Naive thymus-derived CD4-positive, alpha-beta T cell (primary cell): Measurements from ENCODE around the gene CAMTA1. TPM values are rescaled to one million over a fixed set of nuclear protein-coding genes. Genes with fewer than 3 reads are reported as not detected.

ENCODE experiments used
- ATAC-seq: fragments of 150-1000 bp; cut with Tn5 transposase; 2 replicates; pipeline ENCODE4 v1.10.0; 2021; ENCODE audit warnings: mild to moderate bottlenecking, moderate library complexity
- CTCF ChIA-PET: fragments of 350-600 bp; sonication (Branson Sonifier 250); formaldehyde crosslinking; loops from one replicate; lab custom pipeline; 2021; ENCODE audit warnings: antibody characterized with exemption; lab: Charles Lee
- POLR2A ChIA-PET: fragments of 350-600 bp; sonication (Branson Sonifier 250); formaldehyde crosslinking; loops from one replicate; lab custom pipeline; 2021; ENCODE audit warnings: antibody characterized with exemption, inconsistent platforms; lab: Charles Lee
- DNase-seq, 9 donors: peaks; one replicate each; pipeline versions ENCODE4 v3.0.0 to v3.0.0-alpha.2; 2020 to 2022; ENCODE audit warnings: mixed read lengths in 1 of 9
- H3K27ac ChIP-seq: one replicate; pipeline ENCODE4 v1.7.0; 2013; ENCODE audit warnings: mild to moderate bottlenecking, low read depth, low read length, moderate library complexity
- H3K27me3 ChIP-seq, 2 donors: one replicate each; pipeline ENCODE4 v1.7.0; 2013; ENCODE audit warnings: low read length in 2 of 2, mild to moderate bottlenecking in 2 of 2, moderate library complexity in 2 of 2; ENCODE audit not compliant: control insufficient read depth in 2 of 2, insufficient read depth in 2 of 2
- H3K36me3 ChIP-seq, 3 experiments: 1 replicate in 2 of 3; 2 replicates in 1 of 3; pipeline ENCODE4 v1.7.0; 2013; ENCODE audit warnings: low read length in 3 of 3, mild to moderate bottlenecking in 3 of 3, moderate library complexity in 1 of 3; ENCODE audit not compliant: insufficient read depth in 3 of 3, control insufficient read depth in 2 of 3
- H3K4me1 ChIP-seq, 2 donors: one replicate each; pipeline ENCODE4 v1.7.0; 2013; ENCODE audit warnings: low read length in 2 of 2, mild to moderate bottlenecking in 2 of 2, moderate library complexity in 1 of 2; ENCODE audit not compliant: control insufficient read depth in 2 of 2, insufficient read depth in 2 of 2
- H3K4me3 ChIP-seq: 2 replicates; pipeline ENCODE4 v1.7.0; 2013; ENCODE audit warnings: mild to moderate bottlenecking, low read length
- H3K9me3 ChIP-seq, 3 experiments: 1 replicate in 2 of 3; 2 replicates in 1 of 3; pipeline ENCODE4 v1.7.0; 2013; ENCODE audit warnings: low read length in 3 of 3; ENCODE audit not compliant: control insufficient read depth in 2 of 3
- H3K27ac Mint-ChIP-seq, 9 donors: one replicate each; pipeline ENCODE4 v1.8.0; 2020 to 2022; ENCODE audit warnings: mixed read lengths in 9 of 9, mild to moderate bottlenecking in 8 of 9, moderate library complexity in 5 of 9, inconsistent platforms in 2 of 9
- H3K27me3 Mint-ChIP-seq, 5 donors: one replicate each; pipeline ENCODE4 v1.8.0; 2021 to 2022; ENCODE audit warnings: mixed read lengths in 5 of 5, mild to moderate bottlenecking in 1 of 5
- H3K36me3 Mint-ChIP-seq, 5 donors: one replicate each; pipeline ENCODE4 v1.8.0; 2020 to 2022; ENCODE audit warnings: mixed read lengths in 5 of 5, mild to moderate bottlenecking in 3 of 5, inconsistent platforms in 1 of 5
- H3K4me1 Mint-ChIP-seq, 7 donors: one replicate each; pipeline ENCODE4 v1.8.0; 2020 to 2022; ENCODE audit warnings: mixed read lengths in 7 of 7, mild to moderate bottlenecking in 3 of 7, inconsistent platforms in 1 of 7
- H3K4me3 Mint-ChIP-seq, 10 donors: one replicate each; pipeline ENCODE4 v1.8.0; 2020 to 2022; ENCODE audit warnings: mild to moderate bottlenecking in 10 of 10, mixed read lengths in 10 of 10, moderate library complexity in 6 of 10, inconsistent platforms in 2 of 10
- H3K9me3 Mint-ChIP-seq, 11 donors: one replicate each; pipeline ENCODE4 v1.8.0; 2020 to 2022; ENCODE audit warnings: mixed read lengths in 11 of 11, mild to moderate bottlenecking in 4 of 11, inconsistent platforms in 1 of 11, moderate library complexity in 1 of 11
- intact Hi-C, 2 donors: fragments of 100-400 bp; cut with micrococcal nuclease; formaldehyde crosslinking; loops; one replicate each; pipeline ENCODE4 v1.15.1; 2023
- polyA plus RNA-seq, 2 donors: library from polyadenylated mRNA; unstranded; fragments of 300-500 nt; fragmentation: Illumina TruSeq; gene quantifications; one replicate each; pipeline ENCODE4 v1.2.3, GENCODE V29; 2021
- total RNA-seq, 6 experiments: library from RNA in 5 of 6; stranded (reverse) in 5 of 6; gene quantifications; 1 replicate in 5 of 6; 2 replicates in 1 of 6; pipeline ENCODE4 v1.2.3 and lab custom pipeline; 2021 to 2026

CAMTA1 gene
- total and polyA plus RNA-seq, 7 experiments from 2014 or later, result 38.1 to 68.6 (median 42.6) TPM

GRCh38 chr1:7400566-7400965 lies 615.3 kb downstream of the CAMTA1 start:
- Mint-ChIP-seq H3K27ac (no peak overlapping the region), H3K9me3 (peaks cover 0 to 44% (median 19%) of the 10 kb centered on the region in 11 donors)
- CTCF ChIA-PET, result no interaction called here

GRCh38 chr1:7401814-7402547 lies 616.7 kb downstream of the CAMTA1 start:
- Mint-ChIP-seq H3K27me3 (peaks cover 3 to 49% (median 36%) of the 10 kb centered on the region in 5 donors), H3K9me3 (peaks cover 0 to 32% (median 15%) of the 10 kb centered on the region in 11 donors), H3K4me1 (no peaks in the 10 kb centered on the region), H3K36me3 (peaks cover 0 to 4% (median 0%) of the 10 kb centered on the region in 5 donors), H3K4me3 (no peak overlapping the region), H3K27ac (no peak overlapping the region)
- Histone ChIP-seq H3K36me3 (no peaks in the 10 kb centered on the region), H3K9me3 (no peaks in the 10 kb centered on the region), H3K27ac (no peak overlapping the region), H3K27me3 (no peaks in the 10 kb centered on the region), H3K4me1 (no peaks in the 10 kb centered on the region), H3K4me3 (no peak overlapping the region)
- ChIA-PET CTCF (no interaction called here), POLR2A (no interaction called here)
- no peak for ATAC-seq
- intact Hi-C loops, result no loop called here
- no peak for DNase-seq

More at GRCh38 chr1:7400566-7400965, 615.3 kb downstream of the CAMTA1 start:
- Mint-ChIP-seq H3K4me3 (no peak overlapping the region), H3K36me3 (peaks cover 0 to 4% (median 0%) of the 10 kb centered on the region in 5 donors), H3K27me3 (peaks cover 3 to 62% (median 47%) of the 10 kb centered on the region in 5 donors), H3K4me1 (no peaks in the 10 kb centered on the region)
- DNase-seq (no peak), ATAC-seq (no peak)
- no peak overlapping the region for H3K27ac ChIP-seq
- no peaks in the 10 kb centered on the region for H3K36me3 ChIP-seq
- no peak overlapping the region for H3K4me3 ChIP-seq
- no peaks in the 10 kb centered on the region for H3K4me1 ChIP-seq
- H3K9me3 ChIP-seq, result no peaks in the 10 kb centered on the region
- intact Hi-C loops, result no loop called here
- POLR2A ChIA-PET, result interaction anchor here (0.7 kb wide), 1 partner anchor 17 kb away, joined by 3 read pairs; no protein-coding TSS in a partner anchor
- no peaks in the 10 kb centered on the region for H3K27me3 ChIP-seq

DNA sequence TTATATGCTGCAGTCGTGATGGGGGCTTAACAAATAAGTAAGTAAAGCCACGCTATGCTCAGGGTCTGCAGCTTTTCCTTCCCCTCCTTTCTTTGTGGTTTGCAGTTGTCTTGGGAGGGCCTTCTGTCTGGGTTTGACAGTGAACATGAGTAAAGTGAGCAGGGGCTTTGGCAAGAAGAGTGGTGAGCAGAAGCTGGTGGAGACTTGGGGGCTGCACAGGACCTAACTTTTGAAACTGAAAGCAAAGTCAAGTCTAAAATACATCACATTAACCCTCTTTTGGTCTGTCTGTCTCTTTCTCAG lies 617.2 kb downstream of the CAMTA1 start:
- no peak overlapping the region for H3K4me3 ChIP-seq
- no peaks in the 10 kb centered on the region for H3K9me3 ChIP-seq
- intact Hi-C loops, result no loop called here
- ChIA-PET CTCF (no interaction called here), POLR2A (no interaction called here)
- Mint-ChIP-seq H3K27ac (no peak overlapping the region), H3K4me1 (no peaks in the 10 kb centered on the region), H3K9me3 (peaks cover 0 to 27% (median 15%) of the 10 kb centered on the region in 11 donors), H3K27me3 (peaks cover under 1 to 49% (median 35%) of the 10 kb centered on the region in 5 donors), H3K4me3 (no peak overlapping the region), H3K36me3 (peaks cover 0 to 4% (median 0%) of the 10 kb centered on the region in 5 donors)
- H3K27ac ChIP-seq, result no peak overlapping the region
- DNase-seq (no peak), ATAC-seq (no peak)
- no peaks in the 10 kb centered on the region for H3K4me1 ChIP-seq
- no peaks in the 10 kb centered on the region for H3K36me3 ChIP-seq
- no peaks in the 10 kb centered on the region for H3K27me3 ChIP-seq

DNA sequence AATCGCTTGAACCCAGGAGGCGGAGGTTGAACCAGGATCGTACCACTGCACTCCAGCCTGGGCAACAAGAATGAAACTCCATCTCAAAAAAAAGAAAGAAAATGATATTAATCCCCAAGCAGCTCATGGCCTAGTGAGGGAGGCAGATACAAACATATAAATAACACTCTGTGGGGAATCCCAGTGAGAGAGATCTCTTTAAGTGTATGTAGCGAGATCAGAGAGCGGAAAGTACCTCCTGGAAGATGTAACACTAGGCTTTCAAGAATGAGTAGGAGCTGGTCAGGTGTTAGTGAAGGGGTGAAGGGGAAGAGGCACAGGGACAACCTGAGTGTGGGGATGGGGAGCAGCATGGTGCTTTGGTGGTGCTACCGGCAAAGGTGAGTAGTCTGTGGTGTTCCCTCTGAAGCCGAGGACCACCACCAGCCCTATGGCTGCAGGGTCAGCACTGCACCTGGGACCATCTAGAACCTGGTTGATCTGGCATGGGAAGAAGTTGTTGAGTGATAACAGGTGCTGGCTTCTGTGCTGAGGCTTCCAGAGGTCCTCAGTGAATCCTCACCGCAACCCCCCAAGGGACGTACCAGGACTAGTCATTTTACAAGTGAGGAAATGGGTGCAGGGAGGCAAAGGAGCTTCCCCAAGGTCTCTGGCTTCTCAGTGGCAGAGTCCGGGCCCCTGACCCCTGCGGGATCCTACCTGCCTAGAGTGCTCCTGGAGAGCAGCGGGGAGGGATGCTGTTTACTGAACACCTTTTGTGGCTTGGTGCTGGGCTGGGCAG lies 618.2 kb downstream of the CAMTA1 start:
- Mint-ChIP-seq H3K4me1 (no peaks in the 10 kb centered on the region), H3K9me3 (peaks cover 0 to 26% (median 15%) of the 10 kb centered on the region in 11 donors), H3K4me3 (no peak overlapping the region), H3K27me3 (peaks cover 0 to 47% (median 32%) of the 10 kb centered on the region in 5 donors), H3K27ac (no peak overlapping the region), H3K36me3 (peaks cover 0 to 4% (median 0%) of the 10 kb centered on the region in 5 donors)
- DNase-seq, result no peak
- no peaks in the 10 kb centered on the region for H3K9me3 ChIP-seq
- H3K4me3 ChIP-seq, result no peak overlapping the region
- H3K27me3 ChIP-seq, result no peaks in the 10 kb centered on the region
- no peaks in the 10 kb centered on the region for H3K4me1 ChIP-seq
- ATAC-seq, result no peak
- ChIA-PET CTCF (no interaction called here), POLR2A (no interaction called here)
- H3K27ac ChIP-seq, result no peak overlapping the region
- H3K36me3 ChIP-seq, result no peaks in the 10 kb centered on the region
- intact Hi-C loops, result no loop called here

GRCh38 chr1:7404046-7404742 lies 618.9 kb downstream of the CAMTA1 start:
- POLR2A ChIA-PET, result no interaction called here
- intact Hi-C loops, result no loop called here
- ATAC-seq, result no peak

DNA sequence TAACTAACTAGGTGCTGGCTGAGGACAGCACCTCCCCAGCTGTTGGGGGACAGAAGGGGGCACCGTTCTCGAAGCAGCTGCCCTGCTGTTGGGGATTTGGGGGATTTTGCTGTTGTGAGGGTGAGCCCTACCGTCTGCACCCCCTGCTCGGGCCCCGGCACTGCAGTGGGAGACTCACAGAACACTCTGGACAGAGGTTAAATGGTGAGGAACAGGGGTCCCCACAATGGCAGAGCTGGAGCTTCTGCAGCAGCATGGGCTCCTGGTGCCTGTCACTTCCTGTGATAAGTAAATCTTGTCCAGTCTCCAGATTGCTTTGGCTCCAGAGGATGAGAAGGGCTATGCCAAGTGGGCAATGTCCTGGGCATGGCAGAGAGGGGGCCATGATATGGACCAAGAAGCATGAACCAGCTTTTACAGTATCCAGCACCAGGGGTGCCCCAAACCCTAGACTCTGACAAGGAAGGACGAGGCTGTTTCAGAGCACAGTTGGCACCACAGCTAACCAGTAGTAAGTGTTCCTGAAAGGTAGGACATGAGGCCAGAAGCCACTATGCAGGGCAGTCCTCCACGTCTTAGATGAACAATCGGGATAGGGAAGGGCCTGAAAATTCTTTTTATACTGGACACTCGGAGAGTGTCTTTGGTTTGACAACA lies 620.7 kb downstream of the CAMTA1 start:
- POLR2A ChIA-PET, result no interaction called here
- Mint-ChIP-seq H3K9me3 (peaks cover 0 to 9% (median 0%) of the 10 kb centered on the region in 11 donors), H3K27ac (no peak overlapping the region), H3K4me1 (no peaks in the 10 kb centered on the region), H3K27me3 (peaks cover 0 to 51% (median 16%) of the 10 kb centered on the region in 5 donors), H3K4me3 (no peak overlapping the region), H3K36me3 (no peaks in the 10 kb centered on the region)
- intact Hi-C loops, result no loop called here
- Histone ChIP-seq H3K27me3 (no peaks in the 10 kb centered on the region), H3K9me3 (no peaks in the 10 kb centered on the region), H3K4me3 (no peak overlapping the region), H3K4me1 (no peaks in the 10 kb centered on the region), H3K36me3 (no peaks in the 10 kb centered on the region), H3K27ac (no peak overlapping the region)
- CTCF ChIA-PET, result no interaction called here
- DNase-seq (no peak), ATAC-seq (no peak)

More at GRCh38 chr1:7404046-7404742, 618.9 kb downstream of the CAMTA1 start:
- Histone ChIP-seq H3K9me3 (no peaks in the 10 kb centered on the region), H3K4me3 (no peak overlapping the region), H3K36me3 (no peaks in the 10 kb centered on the region), H3K27ac (no peak overlapping the region), H3K4me1 (no peaks in the 10 kb centered on the region), H3K27me3 (no peaks in the 10 kb centered on the region)
- CTCF ChIA-PET, result no interaction called here
- H3K36me3 Mint-ChIP-seq, result peaks cover 0 to 4% (median 0%) of the 10 kb centered on the region in 5 donors
- no peak overlapping the region for H3K27ac Mint-ChIP-seq
- H3K9me3 Mint-ChIP-seq, result peaks cover 0 to 24% (median 15%) of the 10 kb centered on the region in 11 donors
- DNase-seq, result no peak
- no peaks in the 10 kb centered on the region for H3K4me1 Mint-ChIP-seq
- peaks cover 0 to 48% (median 25%) of the 10 kb centered on the region in 5 donors for H3K27me3 Mint-ChIP-seq
- H3K4me3 Mint-ChIP-seq, result no peak overlapping the region
